Frontal cortex (tissue), 4 donors: ENCODE data around the gene PCTP. TPM values are rescaled to one million over a fixed set of nuclear protein-coding genes. Genes with fewer than 3 reads are reported as not detected.
A peak's percentile ranks its signal among the peaks of the same experiment; 100 is the strongest.

Source experiments
- DNase-seq, 2 donors: peaks; one replicate each; pipeline ENCODE4 v3.0.0; 2012; ENCODE audit warnings: low spot score in 2 of 2
- FAIRE-seq: peaks from 2 replicates; lab custom pipeline; 2012; peaks lifted over from hg19 to GRCh38; lab: Jason Lieb, UNC
- total RNA-seq: library from RNA; depleted of rRNA; stranded (reverse); fragments of >200 nt; gene quantifications from one replicate; pipeline ENCODE4 v1.2.3, GENCODE V29; 2014
- donor health status: control.
- donor health status: control.
- donor health status: control.

PCTP gene
- total RNA-seq, 1 donor from 2014 or later = 4.9 TPM

GRCh38 chr17:55748841-55749240, 2.0 kb upstream of the PCTP start:
- FAIRE-seq = no peak
- DNase-seq = no peak

DNA sequence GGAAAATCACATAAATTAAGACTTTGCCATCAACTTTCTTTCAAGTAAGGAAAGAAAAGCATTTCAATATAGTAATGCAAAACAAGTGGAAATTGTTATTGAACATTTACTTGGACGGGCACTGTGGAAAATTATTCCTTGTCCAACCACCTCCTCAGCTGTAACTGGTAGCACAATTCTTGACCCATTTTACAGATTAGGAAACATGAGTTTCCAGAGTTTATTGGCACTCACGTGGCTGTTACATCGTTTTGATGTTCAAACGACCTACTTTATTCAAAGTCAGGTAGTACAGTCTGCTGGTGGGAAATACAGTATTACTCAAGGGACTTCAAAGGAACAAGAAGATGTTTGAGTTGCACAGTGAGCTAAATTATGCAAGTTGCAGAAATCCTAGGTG, 866 bp upstream of the PCTP start:
- DNase-seq (no peak), FAIRE-seq (no peak)

DNA sequence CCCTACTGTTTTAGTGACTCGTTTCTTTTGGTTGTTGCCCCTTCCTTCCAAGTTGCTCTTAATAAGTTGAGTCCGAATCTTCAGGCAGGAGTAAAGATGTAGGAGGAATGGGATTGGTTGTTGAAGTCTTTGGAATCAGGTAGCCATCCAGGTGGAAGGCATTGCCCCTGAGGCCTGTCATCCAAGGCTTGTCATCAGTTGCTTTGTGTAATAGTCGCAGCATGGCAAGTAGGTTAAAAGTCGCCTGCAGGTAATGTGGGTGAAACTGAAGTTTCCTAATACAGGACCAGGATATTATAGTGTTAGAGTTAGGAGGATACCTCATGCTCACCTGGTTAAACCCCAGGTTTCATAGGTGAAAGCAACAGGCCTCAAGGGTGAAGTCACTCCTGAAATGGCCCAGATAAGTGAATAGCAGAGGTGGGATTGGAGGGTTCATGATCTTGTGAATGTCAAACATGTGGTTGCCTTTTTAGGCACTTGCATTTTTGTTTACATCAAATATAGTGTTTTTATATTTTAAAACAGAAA, 934 bp downstream of the PCTP start:
- no peak for DNase-seq
- FAIRE-seq = no peak

- no peak for FAIRE-seq
- DNase-seq = no peak
Measured at GRCh38 chr17:55756689-55757088, 5.8 kb downstream of the PCTP start.

GRCh38 chr17:55757659-55758058, 6.8 kb downstream of the PCTP start:
- FAIRE-seq (no peak), DNase-seq (no peak)

DNA sequence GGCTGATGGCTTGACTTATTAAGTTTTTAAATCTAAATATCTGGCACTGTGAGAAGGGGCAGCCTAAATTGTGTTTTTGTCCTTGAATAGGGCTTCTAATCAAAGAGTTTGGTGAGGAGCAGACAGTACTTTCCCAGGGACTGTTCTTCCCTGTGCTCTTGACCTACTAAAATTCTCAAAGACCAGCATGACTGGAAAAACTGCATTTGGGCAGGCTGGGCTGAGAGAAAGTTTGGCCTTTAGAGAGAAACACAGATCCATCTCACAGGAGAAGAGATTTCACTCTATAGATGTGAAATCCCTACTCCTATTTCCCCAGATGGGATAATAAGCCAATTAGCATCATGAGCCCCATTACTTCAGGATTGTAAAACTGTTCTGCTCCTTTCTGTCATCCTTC, 7.3 kb downstream of the PCTP start:
- DNase-seq = no peak
- FAIRE-seq = no peak

DNA sequence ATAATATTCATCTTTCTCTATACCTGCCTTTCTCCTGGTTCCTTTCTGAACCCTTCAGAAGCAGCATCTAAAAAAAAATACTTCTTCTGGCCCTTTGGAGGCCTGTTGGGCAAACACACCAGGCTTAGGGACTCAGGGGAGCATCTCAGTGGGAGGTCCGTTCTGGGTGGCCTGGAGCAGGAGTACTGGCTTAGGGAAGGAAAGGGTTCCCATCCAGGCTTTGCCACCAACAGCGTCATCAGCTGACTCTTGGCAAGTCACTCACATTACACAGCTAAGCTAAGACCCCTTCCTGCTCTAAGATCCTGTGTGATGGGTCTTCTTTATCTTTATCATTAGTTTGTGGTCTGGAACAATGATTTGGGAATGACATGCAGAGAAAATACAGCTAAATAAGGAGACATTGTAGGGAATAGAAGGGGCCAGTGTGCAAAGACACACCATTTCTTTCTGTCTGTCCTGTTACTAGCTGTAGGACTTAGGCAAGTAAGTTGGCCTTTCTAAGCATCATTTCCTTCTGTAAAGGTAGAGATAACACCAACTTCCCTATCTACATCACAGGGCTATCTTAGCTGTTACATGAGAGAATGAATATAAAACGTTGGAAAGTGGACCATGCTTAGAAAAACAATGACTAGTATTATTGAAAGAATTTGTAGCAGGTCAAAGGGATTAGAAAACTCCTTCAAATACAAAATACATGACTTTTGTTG, 9.9 kb downstream of the PCTP start:
- FAIRE-seq (no peak), DNase-seq (no peak)

DNA sequence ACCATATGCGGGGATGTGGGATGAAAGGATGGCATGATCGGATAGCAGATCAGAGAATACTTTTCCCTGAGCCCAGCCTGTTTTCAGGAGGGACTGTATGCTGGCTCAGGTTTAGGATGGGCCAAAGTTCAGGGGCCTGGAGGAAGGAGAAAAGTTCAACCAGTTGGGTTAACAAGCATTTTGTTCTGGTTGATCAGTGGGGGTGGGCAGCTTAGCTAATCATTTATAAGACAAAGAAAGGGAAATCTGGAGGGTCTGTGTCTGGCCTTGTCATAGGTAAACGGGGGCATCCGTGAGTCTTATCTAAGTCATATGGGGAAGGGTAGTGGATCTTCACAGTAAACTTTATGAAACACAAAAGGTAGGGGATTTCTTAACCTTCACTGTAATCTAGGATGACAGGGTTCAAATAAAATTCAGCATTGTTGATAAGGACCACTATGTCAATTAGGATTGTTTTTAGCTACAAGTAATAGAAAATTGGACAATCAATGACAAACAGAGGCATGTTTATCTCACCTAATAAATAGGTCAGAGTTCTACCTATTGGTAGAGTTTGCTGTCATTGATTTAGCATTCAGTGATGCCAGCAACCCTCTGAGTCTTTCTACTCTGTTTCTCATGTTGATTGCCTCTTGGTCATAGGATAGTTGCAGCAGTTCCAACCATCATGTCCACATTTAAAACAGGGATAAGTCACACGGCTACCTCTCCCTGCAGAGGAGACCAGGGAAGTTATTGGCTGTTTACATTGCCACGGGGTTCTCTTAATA, 11.4 kb downstream of the PCTP start:
- no peak for FAIRE-seq
- no peak for DNase-seq

DNA sequence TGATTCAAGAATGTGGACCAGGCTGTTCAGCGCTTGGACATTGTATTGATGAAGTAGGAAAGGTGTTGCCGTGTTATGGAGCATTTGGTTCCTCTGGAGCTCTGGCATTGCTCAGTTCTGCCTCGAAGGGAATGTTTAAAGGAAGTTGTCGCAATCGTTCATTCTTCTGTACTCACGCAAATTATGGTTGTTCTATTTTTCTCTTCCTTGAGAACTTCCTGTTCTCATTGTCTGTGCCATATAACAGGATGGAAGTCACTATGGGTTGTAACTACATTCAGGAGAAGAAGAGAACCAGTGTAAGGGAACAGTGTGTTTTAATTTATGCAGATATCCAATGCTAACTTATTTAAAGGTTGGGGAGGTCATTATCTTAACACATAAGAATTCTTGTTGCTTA, 13.0 kb downstream of the PCTP start:
- DNase-seq = no peak
- no peak for FAIRE-seq

- DNase-seq (no peak), FAIRE-seq (no peak)
Measured at GRCh38 chr17:55764610-55765009, 13.8 kb downstream of the PCTP start.

DNA sequence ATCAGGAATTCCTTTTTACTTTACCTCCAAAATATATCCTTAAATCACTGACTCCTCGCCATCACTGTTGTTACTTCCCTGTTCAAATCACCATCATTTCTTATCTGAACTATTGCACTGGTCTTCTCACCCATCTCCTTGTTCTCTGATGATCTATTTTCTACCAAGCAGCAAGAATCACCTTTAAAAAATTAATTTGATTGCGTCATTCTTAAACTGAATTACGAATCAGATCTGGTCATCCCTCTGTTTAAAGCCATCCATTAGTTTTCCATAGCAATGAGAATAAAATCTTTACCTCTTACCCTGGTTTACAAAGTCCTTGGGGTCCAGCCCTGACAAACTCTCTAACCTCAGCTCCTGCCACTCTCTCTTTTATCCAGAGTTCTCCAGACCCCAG, 14.6 kb downstream of the PCTP start:
- DNase-seq (no peak), FAIRE-seq (no peak)

DNA sequence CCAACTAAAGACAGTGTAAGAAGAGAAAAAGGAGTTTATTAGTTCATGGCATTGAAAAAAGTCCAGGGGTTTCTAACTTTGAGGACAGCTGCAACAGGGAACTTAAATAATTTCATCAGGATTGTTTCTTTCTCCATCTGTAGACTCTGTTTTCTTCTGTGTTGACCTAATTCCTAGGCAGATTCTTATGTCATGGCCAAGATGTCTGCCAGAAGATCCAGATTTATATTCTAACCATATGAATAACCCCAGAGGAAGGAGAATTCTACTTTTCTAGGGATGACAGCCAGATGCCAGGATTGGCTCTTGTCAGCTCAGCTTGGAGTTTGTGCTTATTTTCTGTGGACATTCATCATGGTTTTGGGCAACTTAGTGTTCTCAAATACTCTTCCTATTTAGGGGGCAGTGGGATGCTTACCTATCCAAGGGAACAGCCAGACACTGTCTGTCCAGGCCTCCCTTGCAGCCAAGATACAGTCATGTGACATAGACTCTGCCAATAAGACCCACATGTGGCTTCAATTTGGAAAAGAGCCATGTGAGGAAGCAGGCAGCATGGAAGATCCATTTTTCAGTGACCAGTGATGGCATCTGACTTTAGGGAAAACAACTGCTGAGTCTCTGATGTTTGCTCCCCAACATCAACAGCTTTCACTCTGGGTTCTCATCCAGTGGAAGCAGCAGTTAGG, 18.2 kb downstream of the PCTP start:
- FAIRE-seq = no peak
- no peak for DNase-seq

DNA sequence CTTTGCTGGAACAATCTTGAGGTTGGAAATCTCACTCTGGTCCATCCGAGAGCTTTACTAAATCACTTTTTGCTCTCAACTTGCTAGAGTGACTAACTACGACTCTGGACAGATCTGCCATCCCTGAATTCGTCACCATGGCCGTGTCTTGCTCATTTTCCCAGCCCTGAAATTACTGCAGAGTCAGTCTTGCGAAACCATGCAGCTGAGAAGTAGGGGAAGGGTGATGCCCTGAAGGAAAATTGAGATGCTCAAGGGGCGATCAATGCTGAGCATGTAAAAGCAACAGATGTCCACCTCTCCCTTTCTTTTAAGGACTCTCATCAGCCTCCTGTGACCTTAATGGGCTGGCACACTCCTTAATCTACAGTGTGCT, 18.8 kb downstream of the PCTP start:
- DNase-seq = no peak
- FAIRE-seq = no peak

GRCh38 chr17:55770196-55770870, 19.5 kb downstream of the PCTP start:
- peak in 1 of 2 donors; percentile 64 for DNase-seq
- no peak for FAIRE-seq

GRCh38 chr17:55772086-55772485, 21.2 kb downstream of the PCTP start:
- DNase-seq (no peak), FAIRE-seq (no peak)

- DNase-seq (no peak), FAIRE-seq (no peak)
Measured at GRCh38 chr17:55773671-55774070, 22.8 kb downstream of the PCTP start.

DNA sequence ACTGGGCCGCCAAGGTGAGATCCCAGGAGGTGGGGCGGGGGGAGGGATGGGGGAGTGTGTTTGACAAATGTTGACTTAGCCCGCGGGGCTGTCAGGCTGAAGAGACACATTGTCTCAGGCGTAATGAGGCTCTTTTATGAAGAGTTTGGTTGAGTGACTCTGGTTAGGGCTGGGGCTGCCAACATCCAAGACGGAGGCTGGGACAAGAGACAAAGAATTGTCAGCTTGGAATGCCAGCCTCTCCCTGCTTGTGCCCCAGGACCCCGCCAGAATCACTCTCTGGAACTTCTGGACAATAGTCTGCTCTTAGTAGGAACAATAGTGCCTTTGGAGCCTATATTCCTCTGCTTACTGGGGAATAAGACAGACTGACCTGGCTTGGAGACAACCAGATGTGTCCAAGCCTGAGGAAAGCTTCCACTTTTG, 24.0 kb downstream of the PCTP start:
- DNase-seq = no peak
- FAIRE-seq = no peak

DNA sequence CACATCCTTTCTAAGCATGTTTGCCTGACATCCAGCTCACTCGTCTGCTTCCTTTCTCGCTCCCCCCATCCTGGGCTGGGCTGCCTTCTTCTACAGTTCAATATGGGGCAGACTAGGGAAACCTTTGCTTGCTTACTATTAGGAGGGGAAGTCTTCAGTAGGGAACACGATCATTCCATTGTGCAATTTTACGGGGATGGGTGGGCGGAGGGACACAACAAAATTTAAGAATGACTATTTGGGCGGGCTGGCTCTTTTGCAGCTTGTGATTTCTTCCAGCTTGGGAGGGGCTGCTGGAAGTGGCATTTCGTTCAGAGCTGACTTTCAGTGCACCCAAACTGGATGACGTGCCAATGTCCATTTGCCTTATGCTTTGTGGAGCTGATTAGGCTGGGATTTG, 25.4 kb downstream of the PCTP start:
- no peak for FAIRE-seq
- DNase-seq = no peak

- FAIRE-seq (no peak), DNase-seq (no peak)
Measured at GRCh38 chr17:55777471-55777971, 26.7 kb downstream of the PCTP start.
